ENCODE results near the gene ZBTB17. TPM values are rescaled to one million over a fixed set of nuclear protein-coding genes. Genes with fewer than 3 reads are reported as not detected.

ZBTB17 gene
- total and polyA plus RNA-seq, 9 of the 15 experiments (the other 6 are each of a cell fraction or from before 2014, with no cell fraction given) = 1.1 to 53.4 (median 29.6) TPM

DNA sequence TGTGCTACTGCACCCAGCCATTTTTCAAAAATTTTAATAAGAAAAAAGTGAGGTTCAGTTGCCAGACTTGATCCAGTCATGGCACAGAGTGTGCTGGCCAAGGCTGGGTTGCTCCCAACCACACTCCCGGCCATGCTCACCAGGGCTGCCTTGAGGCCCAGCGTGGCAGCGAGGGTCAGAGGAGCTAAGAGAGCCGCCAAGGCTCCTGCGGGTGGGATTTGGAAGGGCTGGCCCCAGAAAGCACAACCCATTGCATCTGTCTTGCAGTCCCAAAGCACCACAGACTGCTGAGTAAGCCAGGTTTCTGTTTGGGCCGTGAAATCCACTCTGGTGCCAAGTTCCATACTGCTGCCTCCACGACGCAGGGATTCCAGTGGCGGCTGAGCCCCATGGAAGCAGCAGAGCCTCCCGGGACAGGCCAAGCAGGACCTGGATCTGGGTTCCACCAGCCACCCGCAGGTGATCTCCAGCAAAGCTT, 22.6 kb downstream of the ZBTB17 start (continued):
- no peak for TF ChIP-seq ZBTB40 (IDR thresholded peaks at IDR 0.05)
- no peak for TF ChIP-seq ZBTB40 (CRISPR knock-in tag; IDR thresholded peaks at IDR 0.05)
- no peak for TF ChIP-seq BHLHE40 (IDR thresholded peaks at IDR 0.05; ENCODE audit: low read length)
- peak; percentile 26; the same call in 1 of the 2 replicates for TF ChIP-seq ZNF143 (CRISPR knock-in tag; IDR thresholded peaks at IDR 0.05)
- no peak for TF ChIP-seq ZNF232 (CRISPR knock-in tag; IDR thresholded peaks at IDR 0.05)
- no peak for TF ChIP-seq ZNF707 (CRISPR knock-in tag; conservative IDR thresholded peaks at IDR 0.05)
- TF ChIP-seq PHF8 (IDR thresholded peaks at IDR 0.05; ENCODE audit: borderline replicate concordance, low read length) = no peak
- TF ChIP-seq FOXP1 (CRISPR knock-in tag; IDR thresholded peaks at IDR 0.05) = no peak
- TF ChIP-seq RAD21 (CRISPR knock-in tag; conservative IDR thresholded peaks at IDR 0.05 in 1 of 2, IDR thresholded peaks at IDR 0.05 in 1 of 2) = no peak
- TF ChIP-seq CREBBP (IDR thresholded peaks at IDR 0.05; ENCODE audit: low read depth, low read length) = no peak
- TF ChIP-seq TEAD4 (IDR thresholded peaks at IDR 0.05; ENCODE audit: low read length) = no peak
- peak; percentile 82; the same call in 1 of the 2 replicates for TF ChIP-seq TEAD4 (CRISPR knock-in tag; IDR thresholded peaks at IDR 0.05; ENCODE audit: borderline replicate concordance)
- 0 out of 2 replicates have a peak, but pooled peaks have one; percentile 6 for TF ChIP-seq PTRF (tag; IDR thresholded peaks at IDR 0.05)
- peak; percentile 80; the same call in 1 of the 2 replicates for TF ChIP-seq ERF (CRISPR knock-in tag; IDR thresholded peaks at IDR 0.05)
- TF ChIP-seq BRCA1 (IDR thresholded peaks at IDR 0.05) = no peak
- 0 out of 2 replicates have a peak, but pooled peaks have one; percentile 52 for TF ChIP-seq BRCA1 (CRISPR knock-in tag; IDR thresholded peaks at IDR 0.05)
- no peak for TF ChIP-seq ZMIZ1 (IDR thresholded peaks at IDR 0.05; ENCODE audit: low read depth in 2 of 2, low read length in 2 of 2)

Data from K562 (cell line).